HEK293 (cell line): ENCODE data around the gene LEMD1.
A peak's percentile ranks its signal among the peaks of the same experiment; 100 is the strongest.

Experiments
- GFI1B ChIP-seq: fragments of 450-650 bp; formaldehyde crosslinking; IDR thresholded peaks from 2 replicates; pipeline ENCODE4 v1.5.1; 2016; ENCODE audit warnings: missing biosample characterization, missing genetic modification characterization
- GLI4 ChIP-seq: fragments of 450-650 bp; formaldehyde crosslinking; IDR thresholded peaks from 2 replicates; pipeline ENCODE4 v1.5.1; 2016; ENCODE audit warnings: missing biosample characterization, missing genetic modification characterization
- GLIS1 ChIP-seq: fragments of 450-650 bp; formaldehyde crosslinking; IDR thresholded peaks from 2 replicates; pipeline ENCODE4 v1.5.1; 2016; ENCODE audit warnings: missing biosample characterization, missing genetic modification characterization
- GLIS2 ChIP-seq: fragments of 450-650 bp; formaldehyde crosslinking; IDR thresholded peaks from 2 replicates; pipeline ENCODE4 v1.5.1; 2016; ENCODE audit warnings: missing biosample characterization, missing genetic modification characterization
- OSR2 ChIP-seq: fragments of 450-650 bp; formaldehyde crosslinking; IDR thresholded peaks from 2 replicates; pipeline ENCODE4 v1.5.1; 2016; ENCODE audit warnings: missing biosample characterization, missing genetic modification characterization
- ZBTB17 ChIP-seq: fragments of 450-650 bp; formaldehyde crosslinking; IDR thresholded peaks from 2 replicates; pipeline ENCODE4 v1.5.1; 2016; ENCODE audit warnings: missing biosample characterization, missing genetic modification characterization
- ZFHX2 ChIP-seq: fragments of 450-650 bp; formaldehyde crosslinking; conservative IDR thresholded peaks from 2 replicates; pipeline ENCODE4 v1.5.1; 2016; ENCODE audit warnings: missing biosample characterization, missing genetic modification characterization
- ZIC2 ChIP-seq: fragments of 450-650 bp; formaldehyde crosslinking; IDR thresholded peaks from 2 replicates; pipeline ENCODE4 v1.5.1; 2016; ENCODE audit warnings: missing biosample characterization, missing genetic modification characterization
- ZNF133 ChIP-seq: fragments of 450-650 bp; formaldehyde crosslinking; IDR thresholded peaks from 2 replicates; pipeline ENCODE4 v1.5.1; 2016; ENCODE audit warnings: missing biosample characterization, missing genetic modification characterization
- ZNF138 ChIP-seq: fragments of 450-650 bp; formaldehyde crosslinking; IDR thresholded peaks from 2 replicates; pipeline ENCODE4 v1.5.1; 2016; ENCODE audit warnings: missing biosample characterization, missing genetic modification characterization, borderline replicate concordance
- ZNF16 ChIP-seq: fragments of 450-650 bp; formaldehyde crosslinking; IDR thresholded peaks from 2 replicates; pipeline ENCODE4 v1.5.1; 2016; ENCODE audit warnings: low read depth, missing biosample characterization, missing genetic modification characterization
- ZNF221 ChIP-seq: fragments of 450-650 bp; formaldehyde crosslinking; IDR thresholded peaks from 2 replicates; pipeline ENCODE4 v1.5.1; 2017; ENCODE audit warnings: missing biosample characterization, missing genetic modification characterization, borderline replicate concordance
- ZNF354C ChIP-seq: fragments of 450-650 bp; formaldehyde crosslinking; IDR thresholded peaks from 2 replicates; pipeline ENCODE4 v1.5.1; 2016; ENCODE audit warnings: missing biosample characterization, missing genetic modification characterization, low read depth, borderline replicate concordance
- ZNF404 ChIP-seq: fragments of 450-650 bp; formaldehyde crosslinking; IDR thresholded peaks from 2 replicates; pipeline ENCODE4 v1.5.1; 2017; ENCODE audit warnings: missing biosample characterization, missing genetic modification characterization
- ZNF416 ChIP-seq: fragments of 450-650 bp; formaldehyde crosslinking; IDR thresholded peaks from 2 replicates; pipeline ENCODE4 v1.5.1; 2016; ENCODE audit warnings: missing biosample characterization, missing genetic modification characterization
- ZNF423 ChIP-seq: fragments of 450-650 bp; formaldehyde crosslinking; IDR thresholded peaks from 2 replicates; pipeline ENCODE4 v1.5.1; 2016; ENCODE audit warnings: missing biosample characterization, missing genetic modification characterization
- ZNF521 ChIP-seq: fragments of 450-650 bp; formaldehyde crosslinking; IDR thresholded peaks from 2 replicates; pipeline ENCODE4 v1.5.1; 2017; ENCODE audit warnings: missing biosample characterization, mild to moderate bottlenecking, missing genetic modification characterization
- ZNF560 ChIP-seq: fragments of 450-650 bp; formaldehyde crosslinking; IDR thresholded peaks from 2 replicates; pipeline ENCODE4 v1.5.1; 2017; ENCODE audit warnings: missing biosample characterization, missing genetic modification characterization, borderline replicate concordance
- ZNF571 ChIP-seq: fragments of 450-650 bp; formaldehyde crosslinking; IDR thresholded peaks from 2 replicates; pipeline ENCODE4 v1.5.0; 2017; ENCODE audit warnings: missing biosample characterization, missing genetic modification characterization
- ZNF660 ChIP-seq: fragments of 450-650 bp; IDR thresholded peaks from 2 replicates; pipeline ENCODE4 v1.5.1; 2018; ENCODE audit warnings: missing biosample characterization, mild to moderate bottlenecking, missing genetic modification characterization
- ZNF830 ChIP-seq: fragments of 450-650 bp; IDR thresholded peaks from 2 replicates; pipeline ENCODE4 v1.5.0; 2018; ENCODE audit warnings: missing biosample characterization, missing genetic modification characterization, low read depth, mild to moderate bottlenecking, moderate library complexity
- ZSCAN16 ChIP-seq: fragments of 450-650 bp; formaldehyde crosslinking; IDR thresholded peaks from 2 replicates; pipeline ENCODE4 v1.5.1; 2016; ENCODE audit warnings: missing biosample characterization, missing genetic modification characterization
- ZSCAN30 ChIP-seq: fragments of 450-650 bp; IDR thresholded peaks from 2 replicates; pipeline ENCODE4 v1.5.1; 2018; ENCODE audit warnings: missing biosample characterization, mild to moderate bottlenecking, missing genetic modification characterization, moderate library complexity
- TF ChIP-seq, protein P1 (sequence below): fragments of 450-650 bp; formaldehyde crosslinking; IDR thresholded peaks from 2 replicates; pipeline ENCODE4 v1.5.1; 2016; ENCODE audit warnings: missing biosample characterization, missing genetic modification characterization
- TF ChIP-seq, protein P2 (sequence below): fragments of 450-650 bp; formaldehyde crosslinking; IDR thresholded peaks from 2 replicates; pipeline ENCODE4 v1.5.1; 2016; ENCODE audit warnings: missing biosample characterization, missing genetic modification characterization
- TF ChIP-seq, protein P3 (sequence below): sonication (generic); formaldehyde crosslinking; IDR thresholded peaks from 2 replicates; pipeline ENCODE4 v1.8.1; 2022; ENCODE audit warnings: mild to moderate bottlenecking, moderate library complexity, missing genetic modification reagents
- TF ChIP-seq, protein P4 (sequence below): fragments of 450-650 bp; formaldehyde crosslinking; IDR thresholded peaks from 2 replicates; pipeline ENCODE4 v1.5.1; 2016; ENCODE audit warnings: missing biosample characterization, missing genetic modification characterization
- TF ChIP-seq, protein P5 (sequence below): fragments of 450-650 bp; formaldehyde crosslinking; IDR thresholded peaks from 2 replicates; pipeline ENCODE4 v1.5.1; 2017; ENCODE audit warnings: missing biosample characterization, missing genetic modification characterization
- TF ChIP-seq, protein P6 (sequence below): fragments of 450-650 bp; formaldehyde crosslinking; IDR thresholded peaks from 2 replicates; pipeline ENCODE4 v1.5.1; 2017; ENCODE audit warnings: missing biosample characterization, missing genetic modification characterization
- TF ChIP-seq, protein P7 (sequence below): IDR thresholded peaks from 2 replicates; pipeline ENCODE4 v1.6.1; 2011; ENCODE audit warnings: mild to moderate bottlenecking, low read depth, low read length, borderline replicate concordance

LEMD1 gene

DNA sequence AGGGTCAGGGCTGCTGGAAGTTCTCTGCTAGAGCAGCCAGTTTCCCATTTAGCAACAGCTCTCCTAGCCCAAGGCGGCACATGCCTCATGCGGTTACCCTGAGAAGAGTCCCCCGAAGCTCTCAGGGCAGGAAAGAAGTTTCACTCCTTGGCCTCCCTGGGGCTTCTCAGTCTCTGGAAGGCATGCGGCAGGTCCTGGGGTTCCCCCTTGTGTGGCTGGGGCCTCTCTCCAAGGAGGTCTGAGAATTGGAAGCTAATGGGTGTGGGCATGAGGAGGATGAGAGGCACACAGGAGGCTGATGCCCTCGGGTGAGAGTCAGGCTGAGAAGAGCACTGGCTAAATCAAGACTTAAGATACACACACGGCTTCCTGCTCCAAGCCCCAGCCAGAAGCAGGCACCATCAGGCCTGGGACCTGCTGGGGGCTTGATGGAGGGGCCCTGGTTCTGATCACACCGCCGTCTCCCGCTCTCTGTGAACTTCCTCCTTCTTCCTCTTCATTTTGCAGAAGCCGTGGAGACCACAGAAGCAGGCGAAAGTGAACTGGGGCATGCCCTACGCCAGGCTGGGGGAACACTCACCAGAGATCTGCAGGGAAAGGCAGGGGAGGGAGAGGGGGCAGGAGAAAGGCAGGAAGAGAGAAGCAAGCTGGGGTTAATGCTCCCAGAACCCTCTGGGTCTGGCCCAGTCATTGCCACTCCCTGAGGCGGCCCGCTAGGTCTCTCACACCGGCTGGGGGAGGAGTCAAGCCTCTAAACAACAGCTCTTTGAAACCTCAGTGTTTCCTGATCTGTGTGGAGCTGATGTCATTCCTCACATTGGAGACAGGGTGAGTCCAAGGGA is 18.8 kb upstream of the LEMD1 start (continued):
- TF ChIP-seq ZNF404 (tag by site-specific recombination) (no peak), ZSCAN16 (no peak), ZNF138 (no peak), ZIC2 (tag by site-specific recombination) (peak; percentile 27), ZNF560 (tag by site-specific recombination) (no peak), GLI4 (no peak), OSR2 (tag by site-specific recombination) (no peak), GLIS1 (peak; percentile 54), ZNF133 (tag by site-specific recombination) (no peak), ZBTB17 (tag by site-specific recombination) (peak; percentile 45; the same call in 1 of the 2 replicates), ZSCAN30 (tag by site-specific recombination) (no peak), ZNF830 (tag by site-specific recombination) (no peak), ZNF660 (peak; percentile 77), ZNF16 (no peak), ZNF423 (no peak), ZFHX2 (tag by site-specific recombination) (no peak), ZNF354C (tag by site-specific recombination) (no peak), ZNF521 (no peak), ZNF571 (tag by site-specific recombination) (no peak), GFI1B (no peak), ZNF221 (tag by site-specific recombination) (no peak), GLIS2 (tag by site-specific recombination) (peak; percentile 43; the same call in 1 of the 2 replicates), ZNF416 (no peak)
- TF ChIP-seq, protein P1, sequence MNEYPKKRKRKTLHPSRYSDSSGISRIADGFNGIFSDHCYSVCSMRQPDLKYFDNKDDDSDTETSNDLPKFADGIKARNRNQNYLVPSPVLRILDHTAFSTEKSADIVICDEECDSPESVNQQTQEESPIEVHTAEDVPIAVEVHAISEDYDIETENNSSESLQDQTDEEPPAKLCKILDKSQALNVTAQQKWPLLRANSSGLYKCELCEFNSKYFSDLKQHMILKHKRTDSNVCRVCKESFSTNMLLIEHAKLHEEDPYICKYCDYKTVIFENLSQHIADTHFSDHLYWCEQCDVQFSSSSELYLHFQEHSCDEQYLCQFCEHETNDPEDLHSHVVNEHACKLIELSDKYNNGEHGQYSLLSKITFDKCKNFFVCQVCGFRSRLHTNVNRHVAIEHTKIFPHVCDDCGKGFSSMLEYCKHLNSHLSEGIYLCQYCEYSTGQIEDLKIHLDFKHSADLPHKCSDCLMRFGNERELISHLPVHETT = no peak
- TF ChIP-seq, protein P2, sequence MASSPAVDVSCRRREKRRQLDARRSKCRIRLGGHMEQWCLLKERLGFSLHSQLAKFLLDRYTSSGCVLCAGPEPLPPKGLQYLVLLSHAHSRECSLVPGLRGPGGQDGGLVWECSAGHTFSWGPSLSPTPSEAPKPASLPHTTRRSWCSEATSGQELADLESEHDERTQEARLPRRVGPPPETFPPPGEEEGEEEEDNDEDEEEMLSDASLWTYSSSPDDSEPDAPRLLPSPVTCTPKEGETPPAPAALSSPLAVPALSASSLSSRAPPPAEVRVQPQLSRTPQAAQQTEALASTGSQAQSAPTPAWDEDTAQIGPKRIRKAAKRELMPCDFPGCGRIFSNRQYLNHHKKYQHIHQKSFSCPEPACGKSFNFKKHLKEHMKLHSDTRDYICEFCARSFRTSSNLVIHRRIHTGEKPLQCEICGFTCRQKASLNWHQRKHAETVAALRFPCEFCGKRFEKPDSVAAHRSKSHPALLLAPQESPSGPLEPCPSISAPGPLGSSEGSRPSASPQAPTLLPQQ = no peak
- TF ChIP-seq, protein P3, sequence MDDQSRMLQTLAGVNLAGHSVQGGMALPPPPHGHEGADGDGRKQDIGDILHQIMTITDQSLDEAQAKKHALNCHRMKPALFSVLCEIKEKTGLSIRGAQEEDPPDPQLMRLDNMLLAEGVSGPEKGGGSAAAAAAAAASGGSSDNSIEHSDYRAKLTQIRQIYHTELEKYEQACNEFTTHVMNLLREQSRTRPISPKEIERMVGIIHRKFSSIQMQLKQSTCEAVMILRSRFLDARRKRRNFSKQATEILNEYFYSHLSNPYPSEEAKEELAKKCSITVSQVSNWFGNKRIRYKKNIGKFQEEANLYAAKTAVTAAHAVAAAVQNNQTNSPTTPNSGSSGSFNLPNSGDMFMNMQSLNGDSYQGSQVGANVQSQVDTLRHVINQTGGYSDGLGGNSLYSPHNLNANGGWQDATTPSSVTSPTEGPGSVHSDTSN = no peak
- TF ChIP-seq, protein P4, sequence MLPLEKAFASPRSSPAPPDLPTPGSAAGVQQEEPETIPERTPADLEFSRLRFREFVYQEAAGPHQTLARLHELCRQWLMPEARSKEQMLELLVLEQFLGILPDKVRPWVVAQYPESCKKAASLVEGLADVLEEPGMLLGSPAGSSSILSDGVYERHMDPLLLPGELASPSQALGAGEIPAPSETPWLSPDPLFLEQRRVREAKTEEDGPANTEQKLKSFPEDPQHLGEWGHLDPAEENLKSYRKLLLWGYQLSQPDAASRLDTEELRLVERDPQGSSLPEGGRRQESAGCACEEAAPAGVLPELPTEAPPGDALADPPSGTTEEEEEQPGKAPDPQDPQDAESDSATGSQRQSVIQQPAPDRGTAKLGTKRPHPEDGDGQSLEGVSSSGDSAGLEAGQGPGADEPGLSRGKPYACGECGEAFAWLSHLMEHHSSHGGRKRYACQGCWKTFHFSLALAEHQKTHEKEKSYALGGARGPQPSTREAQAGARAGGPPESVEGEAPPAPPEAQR (tag by site-specific recombination) = no peak
- TF ChIP-seq, protein P5, sequence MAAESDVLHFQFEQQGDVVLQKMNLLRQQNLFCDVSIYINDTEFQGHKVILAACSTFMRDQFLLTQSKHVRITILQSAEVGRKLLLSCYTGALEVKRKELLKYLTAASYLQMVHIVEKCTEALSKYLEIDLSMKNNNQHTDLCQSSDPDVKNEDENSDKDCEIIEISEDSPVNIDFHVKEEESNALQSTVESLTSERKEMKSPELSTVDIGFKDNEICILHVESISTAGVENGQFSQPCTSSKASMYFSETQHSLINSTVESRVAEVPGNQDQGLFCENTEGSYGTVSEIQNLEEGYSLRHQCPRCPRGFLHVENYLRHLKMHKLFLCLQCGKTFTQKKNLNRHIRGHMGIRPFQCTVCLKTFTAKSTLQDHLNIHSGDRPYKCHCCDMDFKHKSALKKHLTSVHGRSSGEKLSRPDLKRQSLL (tag by site-specific recombination) = no peak
- TF ChIP-seq, protein P6, sequence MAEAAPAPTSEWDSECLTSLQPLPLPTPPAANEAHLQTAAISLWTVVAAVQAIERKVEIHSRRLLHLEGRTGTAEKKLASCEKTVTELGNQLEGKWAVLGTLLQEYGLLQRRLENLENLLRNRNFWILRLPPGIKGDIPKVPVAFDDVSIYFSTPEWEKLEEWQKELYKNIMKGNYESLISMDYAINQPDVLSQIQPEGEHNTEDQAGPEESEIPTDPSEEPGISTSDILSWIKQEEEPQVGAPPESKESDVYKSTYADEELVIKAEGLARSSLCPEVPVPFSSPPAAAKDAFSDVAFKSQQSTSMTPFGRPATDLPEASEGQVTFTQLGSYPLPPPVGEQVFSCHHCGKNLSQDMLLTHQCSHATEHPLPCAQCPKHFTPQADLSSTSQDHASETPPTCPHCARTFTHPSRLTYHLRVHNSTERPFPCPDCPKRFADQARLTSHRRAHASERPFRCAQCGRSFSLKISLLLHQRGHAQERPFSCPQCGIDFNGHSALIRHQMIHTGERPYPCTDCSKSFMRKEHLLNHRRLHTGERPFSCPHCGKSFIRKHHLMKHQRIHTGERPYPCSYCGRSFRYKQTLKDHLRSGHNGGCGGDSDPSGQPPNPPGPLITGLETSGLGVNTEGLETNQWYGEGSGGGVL (tag by site-specific recombination) = peak; percentile 84
- TF ChIP-seq, protein P7, sequence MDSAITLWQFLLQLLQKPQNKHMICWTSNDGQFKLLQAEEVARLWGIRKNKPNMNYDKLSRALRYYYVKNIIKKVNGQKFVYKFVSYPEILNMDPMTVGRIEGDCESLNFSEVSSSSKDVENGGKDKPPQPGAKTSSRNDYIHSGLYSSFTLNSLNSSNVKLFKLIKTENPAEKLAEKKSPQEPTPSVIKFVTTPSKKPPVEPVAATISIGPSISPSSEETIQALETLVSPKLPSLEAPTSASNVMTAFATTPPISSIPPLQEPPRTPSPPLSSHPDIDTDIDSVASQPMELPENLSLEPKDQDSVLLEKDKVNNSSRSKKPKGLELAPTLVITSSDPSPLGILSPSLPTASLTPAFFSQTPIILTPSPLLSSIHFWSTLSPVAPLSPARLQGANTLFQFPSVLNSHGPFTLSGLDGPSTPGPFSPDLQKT = no peak
